ENCODE results near the gene RFPL3.

Gene RFPL3

GRCh38 chr22:32323513-32324164 is 34.0 kb upstream of the RFPL3 start:
- peaks cover 12% of the 10 kb centered on the region for H3K4me1 Mint-ChIP-seq
- peaks cover 16% of the 10 kb centered on the region for H3K27me3 Mint-ChIP-seq (ENCODE audit: low read depth, poor library complexity)
- H3K9me3 Mint-ChIP-seq: peaks cover 10% of the 10 kb centered on the region
- no peak overlapping the region for H3K27ac Mint-ChIP-seq
- TF ChIP-seq CTCF (IDR thresholded peaks at IDR 0.05): no peak
- no peaks in the 10 kb centered on the region for H3K36me3 Mint-ChIP-seq (ENCODE audit: low read depth)
- no peak for DNase-seq
- no peak overlapping the region for H3K4me3 Mint-ChIP-seq

- peaks cover 11% of the 10 kb centered on the region for H3K27me3 Mint-ChIP-seq (ENCODE audit: low read depth, poor library complexity)
- TF ChIP-seq CTCF (IDR thresholded peaks at IDR 0.05): no peak
- peaks cover 10% of the 10 kb centered on the region for H3K4me1 Mint-ChIP-seq
- no peak for DNase-seq
- H3K36me3 Mint-ChIP-seq (ENCODE audit: low read depth): no peaks in the 10 kb centered on the region
- H3K27ac Mint-ChIP-seq: no peak overlapping the region
- H3K9me3 Mint-ChIP-seq: peaks cover 4% of the 10 kb centered on the region
- no peak overlapping the region for H3K4me3 Mint-ChIP-seq
These were observed 32.9 kb upstream of the RFPL3 start for GRCh38 chr22:32324505-32325415.

GRCh38 chr22:32325416-32325801 is 32.3 kb upstream of the RFPL3 start:
- Mint-ChIP-seq H3K36me3 (ENCODE audit: low read depth) (no peaks in the 10 kb centered on the region), H3K4me3 (no peak overlapping the region), H3K4me1 (peaks cover 4% of the 10 kb centered on the region), H3K27ac (no peak overlapping the region), H3K9me3 (peaks cover 4% of the 10 kb centered on the region), H3K27me3 (ENCODE audit: low read depth, poor library complexity) (peaks cover 14% of the 10 kb centered on the region)
- TF ChIP-seq CTCF (IDR thresholded peaks at IDR 0.05): no peak
- no peak for DNase-seq

GRCh38 chr22:32325811-32326237 is 31.8 kb upstream of the RFPL3 start:
- no peak for TF ChIP-seq CTCF (IDR thresholded peaks at IDR 0.05)
- Mint-ChIP-seq H3K4me1 (no peaks in the 10 kb centered on the region), H3K36me3 (ENCODE audit: low read depth) (no peaks in the 10 kb centered on the region), H3K27ac (no peak overlapping the region), H3K9me3 (peaks cover 4% of the 10 kb centered on the region), H3K27me3 (ENCODE audit: low read depth, poor library complexity) (peaks cover 15% of the 10 kb centered on the region), H3K4me3 (no peak overlapping the region)
- DNase-seq: no peak

- Mint-ChIP-seq H3K27me3 (ENCODE audit: low read depth, poor library complexity) (peaks cover 18% of the 10 kb centered on the region), H3K9me3 (peaks cover 4% of the 10 kb centered on the region), H3K27ac (no peak overlapping the region), H3K36me3 (ENCODE audit: low read depth) (no peaks in the 10 kb centered on the region), H3K4me1 (no peaks in the 10 kb centered on the region), H3K4me3 (no peak overlapping the region)
- DNase-seq: no peak
- TF ChIP-seq CTCF (IDR thresholded peaks at IDR 0.05): no peak
These were observed 31.0 kb upstream of the RFPL3 start for GRCh38 chr22:32326647-32327046.
